Endodermal cell (in vitro differentiated cells): ENCODE data around the gene EPHA8. TPM values are rescaled to one million over a fixed set of nuclear protein-coding genes. Genes with fewer than 3 reads are reported as not detected.

ENCODE experiments used
- DNase-seq: peaks from one replicate; pipeline ENCODE4 v3.0.0-alpha.2; 2017
- H3K27ac ChIP-seq: 2 replicates; pipeline ENCODE4 v1.5.1; 2013; ENCODE audit warnings: mild to moderate bottlenecking, low read depth, low read length, moderate library complexity
- H3K27me3 ChIP-seq: 2 replicates; pipeline ENCODE4 v1.6.1; 2013; ENCODE audit warnings: mild to moderate bottlenecking, low read length, moderate library complexity; ENCODE audit not compliant: insufficient read depth, control insufficient read depth, poor library complexity, severe bottlenecking
- H3K36me3 ChIP-seq: 2 replicates; pipeline ENCODE4 v1.7.0; 2013; ENCODE audit warnings: mild to moderate bottlenecking, low read length, moderate library complexity; ENCODE audit not compliant: control insufficient read depth, insufficient read depth
- H3K4me1 ChIP-seq: one replicate; pipeline ENCODE4 v1.7.0; 2013; ENCODE audit warnings: low read length; ENCODE audit not compliant: control insufficient read depth, insufficient read depth
- H3K4me3 ChIP-seq: 2 replicates; pipeline ENCODE4 v1.5.1; 2013; ENCODE audit warnings: mild to moderate bottlenecking, low read length, moderate library complexity
- H3K9ac ChIP-seq: 2 replicates; pipeline ENCODE4 v1.6.1; 2013; ENCODE audit warnings: mild to moderate bottlenecking, low read length, moderate library complexity; ENCODE audit not compliant: poor library complexity, severe bottlenecking; ENCODE audit errors: extremely low read depth
- H3K9me3 ChIP-seq: 2 replicates; pipeline ENCODE4 v1.6.1; 2013; ENCODE audit warnings: mild to moderate bottlenecking, low read length, moderate library complexity; ENCODE audit not compliant: control insufficient read depth
- H3K27ac Mint-ChIP-seq: 2 replicates; pipeline ENCODE4 v1.8.0; 2020; ENCODE audit warnings: mixed read lengths
- H3K27me3 Mint-ChIP-seq: 2 replicates; pipeline ENCODE4 v1.8.0; 2021; ENCODE audit warnings: mild to moderate bottlenecking, mixed read lengths; ENCODE audit not compliant: insufficient read depth
- H3K36me3 Mint-ChIP-seq: 2 replicates; pipeline ENCODE4 v1.8.0; 2020; ENCODE audit warnings: low read depth, mixed read lengths
- H3K4me1 Mint-ChIP-seq: 2 replicates; pipeline ENCODE4 v1.8.0; 2020; ENCODE audit warnings: mixed read lengths
- H3K4me3 Mint-ChIP-seq: 2 replicates; pipeline ENCODE4 v1.8.0; 2020; ENCODE audit warnings: mild to moderate bottlenecking, moderate library complexity, mixed read lengths
- H3K9me3 Mint-ChIP-seq: 2 replicates; pipeline ENCODE4 v1.8.0; 2020; ENCODE audit warnings: mild to moderate bottlenecking, mixed read lengths
- WGBS, 2 experiments: methylation state at CpG; one replicate each; pipeline versions ENCODE4 v1.1.5 to v1.1.7; 2013; ENCODE audit warnings: missing lambda C conversion rate in 2 of 2, mixed read lengths in 1 of 2; ENCODE audit not compliant: insufficient coverage in 1 of 2, insufficient read length in 1 of 2; 5-methylcytosine and 5-hydroxymethylcytosine counted together
- total RNA-seq, 2 donors: library from RNA; stranded (reverse); fragmentation: NEBNext Ultra II Directional in 1 of 2; extraction: Animal tissue kit (Norgen Biotek cat#: 25700) in 1 of 2; gene quantifications; 2 replicates in 1 of 2; 3 replicates in 1 of 2; pipeline ENCODE4 v1.2.1, GENCODE V29; 2021
- TF ChIP-seq, protein P1 (sequence below): fragments of 200-600 bp; sonication (generic); conservative IDR thresholded peaks from 2 replicates; pipeline ENCODE4 v1.5.0; 2021; ENCODE audit warnings: antibody characterized with exemption, mild to moderate bottlenecking

The EPHA8 gene
- total RNA-seq, 2 donors from 2014 or later: 1.5 TPM

GRCh38 chr1:22572818-22573217 lies 9.5 kb downstream of the EPHA8 start:
- no peaks in the 10 kb centered on the region for H3K27me3 Mint-ChIP-seq
- no peak overlapping the region for H3K27ac Mint-ChIP-seq
- H3K9ac ChIP-seq: no peak overlapping the region
- no peak overlapping the region for H3K4me3 Mint-ChIP-seq
- H3K9me3 Mint-ChIP-seq: peaks cover 4% of the 10 kb centered on the region
- no peaks in the 10 kb centered on the region for H3K4me1 ChIP-seq
- no peaks in the 10 kb centered on the region for H3K36me3 Mint-ChIP-seq
- 85% methylated on average over 7 to 9 of the region's 9 CpGs for WGBS, 2 experiments
- no peak overlapping the region for H3K27ac ChIP-seq
- TF ChIP-seq, protein P1, sequence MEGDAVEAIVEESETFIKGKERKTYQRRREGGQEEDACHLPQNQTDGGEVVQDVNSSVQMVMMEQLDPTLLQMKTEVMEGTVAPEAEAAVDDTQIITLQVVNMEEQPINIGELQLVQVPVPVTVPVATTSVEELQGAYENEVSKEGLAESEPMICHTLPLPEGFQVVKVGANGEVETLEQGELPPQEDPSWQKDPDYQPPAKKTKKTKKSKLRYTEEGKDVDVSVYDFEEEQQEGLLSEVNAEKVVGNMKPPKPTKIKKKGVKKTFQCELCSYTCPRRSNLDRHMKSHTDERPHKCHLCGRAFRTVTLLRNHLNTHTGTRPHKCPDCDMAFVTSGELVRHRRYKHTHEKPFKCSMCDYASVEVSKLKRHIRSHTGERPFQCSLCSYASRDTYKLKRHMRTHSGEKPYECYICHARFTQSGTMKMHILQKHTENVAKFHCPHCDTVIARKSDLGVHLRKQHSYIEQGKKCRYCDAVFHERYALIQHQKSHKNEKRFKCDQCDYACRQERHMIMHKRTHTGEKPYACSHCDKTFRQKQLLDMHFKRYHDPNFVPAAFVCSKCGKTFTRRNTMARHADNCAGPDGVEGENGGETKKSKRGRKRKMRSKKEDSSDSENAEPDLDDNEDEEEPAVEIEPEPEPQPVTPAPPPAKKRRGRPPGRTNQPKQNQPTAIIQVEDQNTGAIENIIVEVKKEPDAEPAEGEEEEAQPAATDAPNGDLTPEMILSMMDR: no peak
- H3K36me3 ChIP-seq: no peaks in the 10 kb centered on the region
- H3K9me3 ChIP-seq: peaks cover 2% of the 10 kb centered on the region
- no peaks in the 10 kb centered on the region for H3K27me3 ChIP-seq
- no peak overlapping the region for H3K4me3 ChIP-seq
- no peaks in the 10 kb centered on the region for H3K4me1 Mint-ChIP-seq
- DNase-seq: no peak

DNA sequence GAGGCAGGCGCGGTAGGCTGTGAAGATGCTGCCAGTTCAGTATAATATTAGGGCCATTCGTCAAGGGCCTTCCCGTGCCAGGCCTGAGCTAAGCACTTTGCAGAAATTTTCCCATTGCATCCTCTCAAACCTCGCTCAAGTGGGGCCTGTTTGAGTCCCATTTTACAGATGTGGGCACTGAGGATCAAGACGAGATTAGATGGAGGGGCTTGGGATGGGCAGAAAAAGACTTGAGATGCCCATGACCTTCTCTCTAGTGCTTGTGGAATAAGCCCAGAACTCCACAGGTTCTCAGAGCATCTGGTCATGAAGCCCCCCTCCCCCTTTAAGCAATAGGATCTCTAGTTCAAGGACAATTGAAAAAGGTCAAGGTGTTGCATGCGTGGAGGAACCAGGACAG lies 9.9 kb downstream of the EPHA8 start:
- 82 to 91% methylated on average over 5 to 7 of the region's 7 CpGs for WGBS, 2 experiments
- TF ChIP-seq, protein P1: no peak

GRCh38 chr1:22575532-22576149 lies 12.4 kb downstream of the EPHA8 start:
- H3K9ac ChIP-seq: no peak overlapping the region
- DNase-seq: no peak
- no peaks in the 10 kb centered on the region for H3K27me3 ChIP-seq
- Mint-ChIP-seq H3K9me3 (peaks cover 18% of the 10 kb centered on the region), H3K4me3 (no peak overlapping the region), H3K4me1 (no peaks in the 10 kb centered on the region), H3K36me3 (no peaks in the 10 kb centered on the region), H3K27ac (no peak overlapping the region), H3K27me3 (no peaks in the 10 kb centered on the region)
- no peak overlapping the region for H3K27ac ChIP-seq
- H3K4me3 ChIP-seq: no peak overlapping the region
- no peaks in the 10 kb centered on the region for H3K36me3 ChIP-seq
- TF ChIP-seq, protein P1: peak; percentile 45
- H3K4me1 ChIP-seq: no peaks in the 10 kb centered on the region
- H3K9me3 ChIP-seq: peaks cover 9% of the 10 kb centered on the region
- 73 to 80% methylated on average over 7 to 8 of the region's 8 CpGs for WGBS, 2 experiments

More for the DNA sequence above, 9.9 kb downstream of the EPHA8 start:
- H3K27ac Mint-ChIP-seq: no peak overlapping the region
- no peaks in the 10 kb centered on the region for H3K27me3 Mint-ChIP-seq
- peaks cover 8% of the 10 kb centered on the region for H3K9me3 Mint-ChIP-seq
- no peak overlapping the region for H3K27ac ChIP-seq
- H3K9ac ChIP-seq: no peak overlapping the region
- no peaks in the 10 kb centered on the region for H3K36me3 ChIP-seq
- no peak overlapping the region for H3K4me3 ChIP-seq
- no peak overlapping the region for H3K4me3 Mint-ChIP-seq
- no peak for DNase-seq
- peaks cover 6% of the 10 kb centered on the region for H3K9me3 ChIP-seq
- no peaks in the 10 kb centered on the region for H3K4me1 ChIP-seq
- no peaks in the 10 kb centered on the region for H3K4me1 Mint-ChIP-seq
- H3K27me3 ChIP-seq: no peaks in the 10 kb centered on the region
- no peaks in the 10 kb centered on the region for H3K36me3 Mint-ChIP-seq
